MCF 10A (cell line): ENCODE measurements around the gene CYP17A1. TPM values are rescaled to one million over a fixed set of nuclear protein-coding genes. Genes with fewer than 3 reads are reported as not detected.
"Not testable (repeated sequence)": the region's sequence is repeated elsewhere in the genome, so short reads cannot be mapped to it uniquely, and the experiment has no call there.

Experiments used
- BruUV-seq: library from RNA; stranded (reverse); fragments of 400-500 nt; replicated peaks from 2 replicates; lab custom pipeline; 2021; lab: Mats Ljungman, UMichigan
- CTCF ChIA-PET: fragments of 300-600 bp; sonication (Branson Sonifier 250); formaldehyde crosslinking; extraction: SDS; loops from one replicate; lab custom pipeline; 2021; ENCODE audit warnings: antibody characterized with exemption, inconsistent platforms; lab: Yijun Ruan, JAX
- POLR2A ChIA-PET: fragments of 300-600, 350-650 bp; sonication (Branson Sonifier 250); formaldehyde crosslinking; extraction: SDS; loops from one replicate; lab custom pipeline; 2020; ENCODE audit warnings: antibody characterized with exemption, inconsistent platforms; lab: Yijun Ruan, JAX
- DNase-seq: peaks from one replicate; pipeline ENCODE4 v3.0.0-alpha.2; 2018; ENCODE audit not compliant: unreplicated experiment
- H3K27ac Mint-ChIP-seq: one replicate; pipeline ENCODE4 v1.8.0; 2022; ENCODE audit warnings: mild to moderate bottlenecking, low read depth, mixed read lengths; ENCODE audit not compliant: unreplicated experiment
- H3K27me3 Mint-ChIP-seq: one replicate; pipeline ENCODE4 v1.8.0; 2022; ENCODE audit warnings: mixed read lengths; ENCODE audit not compliant: insufficient read depth, unreplicated experiment
- H3K36me3 Mint-ChIP-seq: one replicate; pipeline ENCODE4 v1.8.0; 2022; ENCODE audit warnings: mild to moderate bottlenecking, moderate library complexity, mixed read lengths; ENCODE audit not compliant: insufficient read depth, unreplicated experiment
- H3K4me1 Mint-ChIP-seq: one replicate; pipeline ENCODE4 v1.8.0; 2022; ENCODE audit warnings: mixed read lengths; ENCODE audit not compliant: insufficient read depth, unreplicated experiment
- H3K4me3 Mint-ChIP-seq: one replicate; pipeline ENCODE4 v1.8.0; 2022; ENCODE audit warnings: mild to moderate bottlenecking, moderate library complexity, mixed read lengths; ENCODE audit not compliant: unreplicated experiment
- H3K9me3 Mint-ChIP-seq: one replicate; pipeline ENCODE4 v1.8.0; 2022; ENCODE audit warnings: mixed read lengths; ENCODE audit not compliant: unreplicated experiment
- intact Hi-C: fragments of 100-400 bp; cut with micrococcal nuclease; formaldehyde crosslinking; loops from 2 replicates; pipeline ENCODE4 v1.14.1; 2022
- total RNA-seq: library from RNA; stranded (reverse); gene quantifications from 2 replicates; pipeline ENCODE4 v1.2.3, GENCODE V29; 2022
- TF ChIP-seq, protein P1 (sequence below): fragments of 200-600 bp; IDR thresholded peaks from one replicate; pipeline ENCODE4 v1.8.0; 2022; ENCODE audit warnings: antibody characterized with exemption, mild to moderate bottlenecking; ENCODE audit not compliant: unreplicated experiment

The CYP17A1 gene
- total RNA-seq, 1 experiment from 2014 or later = not detected

DNA sequence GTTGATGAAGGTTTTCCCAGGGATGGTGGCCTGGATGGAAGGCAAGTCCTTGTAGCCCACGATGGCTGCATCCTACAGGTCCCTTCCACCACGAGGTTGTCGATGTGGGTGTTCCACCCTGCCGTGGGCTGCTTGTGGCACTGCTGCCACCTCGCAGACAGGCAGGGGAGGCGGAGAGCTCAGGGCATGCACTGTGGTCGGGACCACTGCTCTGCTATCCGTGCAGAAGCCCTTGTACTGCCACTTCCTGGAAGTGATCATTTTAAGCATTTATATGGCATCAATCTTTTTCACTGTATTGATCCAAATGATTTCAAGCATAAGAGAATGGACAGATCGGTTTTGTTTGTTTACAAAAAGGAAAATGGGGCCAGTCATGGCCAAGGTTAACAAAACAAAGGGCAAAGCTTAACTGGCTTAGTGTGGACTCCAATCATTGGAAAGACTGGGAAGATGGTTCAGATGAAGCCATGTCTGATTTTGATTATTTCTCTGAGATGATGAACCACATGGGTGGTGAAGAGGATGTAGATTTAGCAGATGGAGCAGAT, 8.2 kb upstream of the CYP17A1 start:
- ChIA-PET POLR2A (interaction anchor here (0.6 kb wide), 1 partner anchor 28 kb away, joined by 3 read pairs; no protein-coding TSS in a partner anchor), CTCF (interaction anchor here (4.1 kb wide), 1 partner anchor 9 kb away, joined by 28 read pairs; the partner anchor contains the start of gene CYP17A1)
- TF ChIP-seq, protein P1, sequence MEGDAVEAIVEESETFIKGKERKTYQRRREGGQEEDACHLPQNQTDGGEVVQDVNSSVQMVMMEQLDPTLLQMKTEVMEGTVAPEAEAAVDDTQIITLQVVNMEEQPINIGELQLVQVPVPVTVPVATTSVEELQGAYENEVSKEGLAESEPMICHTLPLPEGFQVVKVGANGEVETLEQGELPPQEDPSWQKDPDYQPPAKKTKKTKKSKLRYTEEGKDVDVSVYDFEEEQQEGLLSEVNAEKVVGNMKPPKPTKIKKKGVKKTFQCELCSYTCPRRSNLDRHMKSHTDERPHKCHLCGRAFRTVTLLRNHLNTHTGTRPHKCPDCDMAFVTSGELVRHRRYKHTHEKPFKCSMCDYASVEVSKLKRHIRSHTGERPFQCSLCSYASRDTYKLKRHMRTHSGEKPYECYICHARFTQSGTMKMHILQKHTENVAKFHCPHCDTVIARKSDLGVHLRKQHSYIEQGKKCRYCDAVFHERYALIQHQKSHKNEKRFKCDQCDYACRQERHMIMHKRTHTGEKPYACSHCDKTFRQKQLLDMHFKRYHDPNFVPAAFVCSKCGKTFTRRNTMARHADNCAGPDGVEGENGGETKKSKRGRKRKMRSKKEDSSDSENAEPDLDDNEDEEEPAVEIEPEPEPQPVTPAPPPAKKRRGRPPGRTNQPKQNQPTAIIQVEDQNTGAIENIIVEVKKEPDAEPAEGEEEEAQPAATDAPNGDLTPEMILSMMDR = no peak
- peaks cover 11% of the 10 kb centered on the region for H3K9me3 Mint-ChIP-seq
- H3K27ac Mint-ChIP-seq = no peak overlapping the region
- H3K27me3 Mint-ChIP-seq = peaks cover 13% of the 10 kb centered on the region
- H3K4me1 Mint-ChIP-seq = no peaks in the 10 kb centered on the region
- no peak for DNase-seq
- intact Hi-C loops = no loop called here
- H3K4me3 Mint-ChIP-seq = no peak overlapping the region
- no TSS peak for BruUV-seq
- no peaks in the 10 kb centered on the region for H3K36me3 Mint-ChIP-seq

- CTCF ChIA-PET = interaction anchor here (1.0 kb wide), 1 partner anchor 9 kb away, joined by 3 read pairs; no protein-coding TSS in a partner anchor
- H3K36me3 Mint-ChIP-seq, H3K4me1 Mint-ChIP-seq, BruUV-seq, DNase-seq, H3K4me3 Mint-ChIP-seq, H3K27ac Mint-ChIP-seq, intact Hi-C loops, POLR2A ChIA-PET: not testable (repeated sequence)
- H3K9me3 Mint-ChIP-seq = peaks cover 13% of the 10 kb centered on the region
- peaks cover 24% of the 10 kb centered on the region for H3K27me3 Mint-ChIP-seq
Measured at GRCh38 chr10:102844190-102844776, 7.1 kb upstream of the CYP17A1 start.

- BruUV-seq, H3K4me1 Mint-ChIP-seq, intact Hi-C loops, H3K4me3 Mint-ChIP-seq, H3K27ac Mint-ChIP-seq, POLR2A ChIA-PET, DNase-seq, H3K36me3 Mint-ChIP-seq: not testable (repeated sequence)
- CTCF ChIA-PET = interaction anchor here (1.0 kb wide), 1 partner anchor 8 kb away, joined by 3 read pairs; no protein-coding TSS in a partner anchor
- peaks cover 28% of the 10 kb centered on the region for H3K27me3 Mint-ChIP-seq
- peaks cover 25% of the 10 kb centered on the region for H3K9me3 Mint-ChIP-seq
Measured at GRCh38 chr10:102843139-102843538, 5.9 kb upstream of the CYP17A1 start.

GRCh38 chr10:102841827-102842345, 4.7 kb upstream of the CYP17A1 start:
- Mint-ChIP-seq H3K9me3 (peaks cover 32% of the 10 kb centered on the region), H3K4me1 (no peaks in the 10 kb centered on the region), H3K4me3 (no peak overlapping the region), H3K27ac (no peak overlapping the region), H3K36me3 (no peaks in the 10 kb centered on the region), H3K27me3 (peaks cover 28% of the 10 kb centered on the region)
- no TSS peak for BruUV-seq
- intact Hi-C loops = no loop called here
- ChIA-PET CTCF (interaction anchor here (0.5 to 0.6 kb wide), 2 partner anchors 8 to 388 kb away, joined by 4 to 5 read pairs; no protein-coding TSS in a partner anchor), POLR2A (no interaction called here)
- TF ChIP-seq, protein P1 = no peak
- no peak for DNase-seq

- POLR2A ChIA-PET, H3K4me3 Mint-ChIP-seq, H3K36me3 Mint-ChIP-seq, H3K4me1 Mint-ChIP-seq, BruUV-seq, DNase-seq, H3K27ac Mint-ChIP-seq: not testable (repeated sequence)
- CTCF ChIA-PET = interaction anchor here (3.8 to 8.3 kb wide), 2 partner anchors 9 to 63 kb away, joined by 28 to 124 read pairs; no protein-coding TSS in a partner anchor
- intact Hi-C loops = loop anchor here (5.0 to 10.0 kb wide), 3 partner anchors 86 to 644 kb away; no protein-coding TSS in a partner anchor
- peaks cover 30% of the 10 kb centered on the region for H3K9me3 Mint-ChIP-seq
- peaks cover 28% of the 10 kb centered on the region for H3K27me3 Mint-ChIP-seq
Measured at GRCh38 chr10:102838276-102838927, 1.2 kb upstream of the CYP17A1 start.
